H9 (cell line): ENCODE results near the gene RANBP9. TPM values are rescaled to one million over a fixed set of nuclear protein-coding genes. Genes with fewer than 3 reads are reported as not detected.

ENCODE experiments used
- DNase-seq: peaks from one replicate; pipeline ENCODE4 v3.0.0-alpha.2; 2017
- H2AFZ ChIP-seq: one replicate; pipeline ENCODE4 v1.6.1; 2013; ENCODE audit warnings: mild to moderate bottlenecking, low read length, control low read depth, moderate library complexity
- H2AK5ac ChIP-seq: 2 replicates; pipeline ENCODE4 v1.6.1; 2013; ENCODE audit warnings: low read length, control low read depth, mixed read lengths; ENCODE audit not compliant: insufficient read length
- H2BK120ac ChIP-seq: one replicate; pipeline ENCODE4 v1.6.1; 2013; ENCODE audit warnings: low read depth, mild to moderate bottlenecking, low read length, control low read depth, inconsistent platforms; ENCODE audit not compliant: poor library complexity, severe bottlenecking
- H2BK12ac ChIP-seq: 2 replicates; pipeline ENCODE4 v1.6.1; 2013; ENCODE audit warnings: low read length, control low read depth, mixed read lengths, low read depth; ENCODE audit not compliant: insufficient read length
- H2BK15ac ChIP-seq: 2 replicates; pipeline ENCODE4 v1.6.1; 2013; ENCODE audit warnings: low read depth, low read length, control low read depth
- H2BK20ac ChIP-seq: one replicate; pipeline ENCODE4 v1.6.1; 2013; ENCODE audit warnings: low read depth, mild to moderate bottlenecking, low read length, control low read depth, inconsistent platforms; ENCODE audit not compliant: poor library complexity, severe bottlenecking
- H2BK5ac ChIP-seq: 2 replicates; pipeline ENCODE4 v1.6.1; 2013; ENCODE audit warnings: low read length, control low read depth, mixed read lengths; ENCODE audit not compliant: insufficient read length
- H3K14ac ChIP-seq: 2 replicates; pipeline ENCODE4 v1.6.1; 2013; ENCODE audit warnings: low read length, control low read depth; ENCODE audit not compliant: insufficient read depth
- H3K18ac ChIP-seq: 2 replicates; pipeline ENCODE4 v1.6.1; 2013; ENCODE audit warnings: low read depth, mild to moderate bottlenecking, mixed read lengths, low read length, control low read depth; ENCODE audit not compliant: insufficient read length
- H3K23ac ChIP-seq: 2 replicates; pipeline ENCODE4 v1.6.1; 2013; ENCODE audit warnings: low read length, control low read depth, mixed read lengths, low read depth; ENCODE audit not compliant: insufficient read length
- H3K23me2 ChIP-seq: 2 replicates; pipeline ENCODE4 v1.6.1; 2013; ENCODE audit warnings: low read depth, mild to moderate bottlenecking, mixed read lengths, low read length, control low read depth; ENCODE audit not compliant: insufficient read length, poor library complexity, severe bottlenecking
- H3K27ac ChIP-seq: 2 replicates; pipeline ENCODE4 v1.5.1; 2013; ENCODE audit warnings: low read length, control low read depth, mixed read lengths, low read depth; ENCODE audit not compliant: insufficient read length
- H3K27me3 ChIP-seq: 2 replicates; pipeline ENCODE4 v1.6.1; 2013; ENCODE audit warnings: low read length, control low read depth, inconsistent platforms; ENCODE audit not compliant: insufficient read depth
- H3K4ac ChIP-seq: 2 replicates; pipeline ENCODE4 v1.6.1; 2013; ENCODE audit warnings: low read depth, mild to moderate bottlenecking, control low read depth, inconsistent platforms, low read length, moderate library complexity
- H3K4me1 ChIP-seq: 2 replicates; pipeline ENCODE4 v1.6.1; 2013; ENCODE audit warnings: low read length, control low read depth, inconsistent platforms; ENCODE audit not compliant: insufficient read depth
- H3K4me2 ChIP-seq: 2 replicates; pipeline ENCODE4 v1.6.1; 2013; ENCODE audit warnings: low read length, control low read depth, mixed read lengths; ENCODE audit not compliant: insufficient read length, insufficient read depth
- H3K56ac ChIP-seq: 2 replicates; pipeline ENCODE4 v1.6.1; 2013; ENCODE audit warnings: low read depth, mild to moderate bottlenecking, mixed read lengths, low read length, control low read depth; ENCODE audit not compliant: insufficient read length
- H3K79me1 ChIP-seq: 2 replicates; pipeline ENCODE4 v1.6.1; 2013; ENCODE audit warnings: low read depth, mild to moderate bottlenecking, moderate library complexity, low read length, control low read depth, inconsistent platforms; ENCODE audit not compliant: insufficient read depth, poor library complexity, severe bottlenecking
- H3K79me2 ChIP-seq: 2 replicates; pipeline ENCODE4 v1.6.1; 2013; ENCODE audit warnings: low read length, control low read depth, inconsistent platforms; ENCODE audit not compliant: insufficient read depth
- H3K9ac ChIP-seq: 2 replicates; pipeline ENCODE4 v1.6.1; 2013; ENCODE audit warnings: low read length, control low read depth, mixed read lengths; ENCODE audit not compliant: insufficient read length; ENCODE audit errors: extremely low read depth
- H3K9me3 ChIP-seq: one replicate; pipeline ENCODE4 v1.6.1; 2013; ENCODE audit warnings: low read depth, low read length, inconsistent platforms; ENCODE audit not compliant: control insufficient read depth
- H3T11ph ChIP-seq: one replicate; pipeline ENCODE4 v1.6.1; 2013; ENCODE audit warnings: mild to moderate bottlenecking, low read length, control low read depth, inconsistent platforms
- H4K20me1 ChIP-seq: one replicate; pipeline ENCODE4 v1.6.1; 2013; ENCODE audit not compliant: control insufficient read depth, insufficient read length, insufficient read depth
- H4K5ac ChIP-seq: 2 replicates; pipeline ENCODE4 v1.6.1; 2013; ENCODE audit warnings: low read depth, mild to moderate bottlenecking, mixed read lengths, low read length, control low read depth; ENCODE audit not compliant: insufficient read length
- H4K8ac ChIP-seq: replicated peaks from 2 replicates; pipeline ENCODE4 v1.6.1; 2013; ENCODE audit warnings: low read length, control low read depth, mixed read lengths, low read depth; ENCODE audit not compliant: insufficient read length
- H4K91ac ChIP-seq: 2 replicates; pipeline ENCODE4 v1.6.1; 2013; ENCODE audit warnings: low read depth, mild to moderate bottlenecking, moderate library complexity, mixed read lengths, low read length, control low read depth; ENCODE audit not compliant: insufficient read length
- H3K27ac Mint-ChIP-seq, 3 experiments: 2 replicates in 2 of 3; 3 replicates in 1 of 3; pipeline ENCODE4 v1.8.0; 2020 to 2021; ENCODE audit warnings: mixed read lengths in 3 of 3, mild to moderate bottlenecking in 1 of 3, moderate library complexity in 1 of 3
- H3K27me3 Mint-ChIP-seq: 2 replicates; pipeline ENCODE4 v1.8.0; 2021; ENCODE audit warnings: low read depth, mild to moderate bottlenecking, moderate library complexity, mixed read lengths
- H3K36me3 Mint-ChIP-seq, 3 experiments: 2 replicates in 2 of 3; 3 replicates in 1 of 3; pipeline ENCODE4 v1.8.0; 2020 to 2021; ENCODE audit warnings: low read depth in 3 of 3, mixed read lengths in 3 of 3; ENCODE audit not compliant: insufficient read depth in 1 of 3
- H3K4me1 Mint-ChIP-seq, 2 experiments: 2 replicates each; pipeline ENCODE4 v1.8.0; 2020; ENCODE audit warnings: mixed read lengths in 2 of 2
- H3K4me3 Mint-ChIP-seq, 2 experiments: 2 replicates in 1 of 2; 3 replicates in 1 of 2; pipeline ENCODE4 v1.8.0; 2020 to 2021; ENCODE audit warnings: mild to moderate bottlenecking in 2 of 2, mixed read lengths in 2 of 2, moderate library complexity in 1 of 2
- H3K9me3 Mint-ChIP-seq, 2 experiments: 2 replicates in 1 of 2; 3 replicates in 1 of 2; pipeline ENCODE4 v1.8.0; 2020; ENCODE audit warnings: mild to moderate bottlenecking in 2 of 2, mixed read lengths in 2 of 2, moderate library complexity in 1 of 2
- CTCF ChIP-seq: fragments of 200-600 bp; sonication (generic); conservative IDR thresholded peaks from 3 replicates; pipeline ENCODE4 v1.8.0; 2021; ENCODE audit warnings: antibody characterized with exemption, mild to moderate bottlenecking
- WGBS: extraction: QIAGEN DNeasy Blood & Tissue Kit; methylation state at CpG from one replicate; pipeline ENCODE4 v1.1.7; 2013; ENCODE audit warnings: missing lambda C conversion rate, low lambda C conversion rate, mixed read lengths; ENCODE audit not compliant: insufficient read length; ENCODE audit errors: extremely low coverage; 5-methylcytosine and 5-hydroxymethylcytosine counted together
- total RNA-seq: library from RNA; stranded (reverse); gene quantifications from 2 replicates; pipeline ENCODE4 v1.2.1, GENCODE V29; 2021

RANBP9 gene
- total RNA-seq, 1 experiment from 2014 or later, result 37.2 TPM

DNA sequence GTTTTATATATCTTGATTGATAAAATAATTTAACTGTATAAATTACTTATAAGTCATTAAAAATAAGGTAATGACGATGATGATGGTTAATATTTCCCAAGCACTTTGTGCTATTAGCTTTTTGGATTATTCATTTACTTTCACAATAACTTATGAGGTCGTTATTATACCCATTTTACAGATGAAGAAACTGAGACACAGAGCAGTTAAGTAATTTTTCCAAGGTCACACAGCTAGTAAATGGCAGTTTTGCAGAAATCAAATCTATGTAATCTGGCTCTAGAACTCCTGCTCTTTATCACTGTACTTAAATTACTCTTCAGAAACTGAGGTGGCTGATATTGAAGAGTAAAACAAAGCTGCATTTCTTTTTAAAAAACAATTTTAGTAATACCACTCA lies 78.3 kb downstream of the RANBP9 start:
- no peak overlapping the region for H2BK20ac ChIP-seq
- H2BK15ac ChIP-seq, result no peak overlapping the region
- H3K9me3 ChIP-seq, result no peaks in the 10 kb centered on the region
- H2BK12ac ChIP-seq, result no peak overlapping the region
- H3K4me1 ChIP-seq, result peaks cover 3% of the 10 kb centered on the region
- no peak overlapping the region for H3K9ac ChIP-seq
- no peak overlapping the region for H2AK5ac ChIP-seq
- H3K27ac Mint-ChIP-seq, result no peak overlapping the region
- no peak overlapping the region for H3T11ph ChIP-seq
- H3K79me2 ChIP-seq, result no peaks in the 10 kb centered on the region
- no peaks in the 10 kb centered on the region for H3K79me1 ChIP-seq
- H4K91ac ChIP-seq, result no peak overlapping the region
- no peak overlapping the region for H3K18ac ChIP-seq
- H4K5ac ChIP-seq, result no peak overlapping the region
- no CpG with 5 or more reads among the region's 2 CpGs for WGBS
- H3K4me1 Mint-ChIP-seq, result peaks cover 25 to 34% of the 10 kb centered on the region in 2 experiments
- H3K9me3 Mint-ChIP-seq, result no peaks in the 10 kb centered on the region
- H3K56ac ChIP-seq, result no peak overlapping the region
- H4K8ac ChIP-seq, result no peak overlapping the region
- H2AFZ ChIP-seq, result no peak overlapping the region
- H3K27ac ChIP-seq, result no peak overlapping the region
- H2BK5ac ChIP-seq, result no peak overlapping the region
- no peak for DNase-seq
- no peak for TF ChIP-seq CTCF
- H3K23me2 ChIP-seq, result no peaks in the 10 kb centered on the region
- no peak overlapping the region for H2BK120ac ChIP-seq
- H4K20me1 ChIP-seq, result no peaks in the 10 kb centered on the region
- H3K4me2 ChIP-seq, result no peak overlapping the region
- peaks cover 12 to 31% (median 29%) of the 10 kb centered on the region in 3 experiments for H3K36me3 Mint-ChIP-seq
- no peaks in the 10 kb centered on the region for H3K27me3 Mint-ChIP-seq
- no peak overlapping the region for H3K4me3 Mint-ChIP-seq
- H3K23ac ChIP-seq, result no peak overlapping the region
- H3K4ac ChIP-seq, result no peak overlapping the region
- no peak overlapping the region for H3K14ac ChIP-seq
- H3K27me3 ChIP-seq, result no peaks in the 10 kb centered on the region
